ENCODE data around the gene WNT2. TPM values are rescaled to one million over a fixed set of nuclear protein-coding genes. Genes with fewer than 3 reads are reported as not detected.
"Not testable (repeated sequence)": the region's sequence is repeated elsewhere in the genome, so short reads cannot be mapped to it uniquely, and the experiment has no call there.

Gene WNT2
- total RNA-seq, 1 experiment from 2014 or later: not detected

DNA sequence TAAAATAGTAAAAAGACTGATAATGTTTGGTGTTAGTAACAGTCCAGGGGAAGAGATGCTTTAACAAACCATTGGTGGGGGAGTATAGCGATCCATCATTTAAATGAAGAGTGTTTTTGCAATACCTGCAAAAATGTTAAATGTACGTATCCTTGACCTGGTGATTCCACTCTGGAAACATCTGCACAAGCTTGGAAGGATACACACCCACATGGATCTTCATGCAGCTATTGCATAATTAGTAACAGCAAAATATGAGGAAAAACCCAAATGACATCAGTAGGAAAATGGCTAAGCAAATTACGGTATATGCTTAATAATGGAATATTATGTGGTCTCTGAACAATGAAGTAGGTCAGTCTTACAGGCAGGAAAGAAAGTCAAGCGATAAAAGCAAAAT lies 20.5 kb downstream of the WNT2 start:
- intact Hi-C loops (cut with micrococcal nuclease; ENCODE audit: unreplicated experiment): no loop called here
- Histone ChIP-seq H3K4me1 (no peaks in the 10 kb centered on the region), H3K4me3 (ENCODE audit: low read depth, low read length) (no peak overlapping the region), H3K36me3 (ENCODE audit: control insufficient read depth, insufficient read depth, low read length) (no peaks in the 10 kb centered on the region), H3K27me3 (replicated peaks; ENCODE audit: control insufficient read depth, insufficient read depth, low read length) (no peaks in the 10 kb centered on the region; the same call in 1 of the 2 replicates), H3K9me3 (no peaks in the 10 kb centered on the region; the same call in 1 of the 2 replicates)
- H3K4me1 Mint-ChIP-seq (ENCODE audit: low read depth, unreplicated experiment): no peaks in the 10 kb centered on the region
- no TSS peak for BruUV-seq (replicated peaks)
- no peak overlapping the region for H3K27ac Mint-ChIP-seq (ENCODE audit: unreplicated experiment)
- peaks cover 23% of the 10 kb centered on the region for H3K27me3 Mint-ChIP-seq (ENCODE audit: insufficient read depth, unreplicated experiment)
- H3K4me3 Mint-ChIP-seq (ENCODE audit: unreplicated experiment): no peak overlapping the region
- ChIA-PET POLR2A (no interaction called here), CTCF (no interaction called here)
- no peaks in the 10 kb centered on the region for H3K36me3 Mint-ChIP-seq (ENCODE audit: insufficient read depth, unreplicated experiment)
- TF ChIP-seq, protein P1, sequence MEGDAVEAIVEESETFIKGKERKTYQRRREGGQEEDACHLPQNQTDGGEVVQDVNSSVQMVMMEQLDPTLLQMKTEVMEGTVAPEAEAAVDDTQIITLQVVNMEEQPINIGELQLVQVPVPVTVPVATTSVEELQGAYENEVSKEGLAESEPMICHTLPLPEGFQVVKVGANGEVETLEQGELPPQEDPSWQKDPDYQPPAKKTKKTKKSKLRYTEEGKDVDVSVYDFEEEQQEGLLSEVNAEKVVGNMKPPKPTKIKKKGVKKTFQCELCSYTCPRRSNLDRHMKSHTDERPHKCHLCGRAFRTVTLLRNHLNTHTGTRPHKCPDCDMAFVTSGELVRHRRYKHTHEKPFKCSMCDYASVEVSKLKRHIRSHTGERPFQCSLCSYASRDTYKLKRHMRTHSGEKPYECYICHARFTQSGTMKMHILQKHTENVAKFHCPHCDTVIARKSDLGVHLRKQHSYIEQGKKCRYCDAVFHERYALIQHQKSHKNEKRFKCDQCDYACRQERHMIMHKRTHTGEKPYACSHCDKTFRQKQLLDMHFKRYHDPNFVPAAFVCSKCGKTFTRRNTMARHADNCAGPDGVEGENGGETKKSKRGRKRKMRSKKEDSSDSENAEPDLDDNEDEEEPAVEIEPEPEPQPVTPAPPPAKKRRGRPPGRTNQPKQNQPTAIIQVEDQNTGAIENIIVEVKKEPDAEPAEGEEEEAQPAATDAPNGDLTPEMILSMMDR (IDR thresholded peaks at IDR 0.05; ENCODE audit: insufficient read depth in 1 of 2, low read depth in 1 of 2, low read length in 1 of 2, severe bottlenecking in 1 of 2, unreplicated experiment in 1 of 2): no peak
- H3K9me3 Mint-ChIP-seq (ENCODE audit: unreplicated experiment): peaks cover 13% of the 10 kb centered on the region
- DNase-seq: no peak

DNA sequence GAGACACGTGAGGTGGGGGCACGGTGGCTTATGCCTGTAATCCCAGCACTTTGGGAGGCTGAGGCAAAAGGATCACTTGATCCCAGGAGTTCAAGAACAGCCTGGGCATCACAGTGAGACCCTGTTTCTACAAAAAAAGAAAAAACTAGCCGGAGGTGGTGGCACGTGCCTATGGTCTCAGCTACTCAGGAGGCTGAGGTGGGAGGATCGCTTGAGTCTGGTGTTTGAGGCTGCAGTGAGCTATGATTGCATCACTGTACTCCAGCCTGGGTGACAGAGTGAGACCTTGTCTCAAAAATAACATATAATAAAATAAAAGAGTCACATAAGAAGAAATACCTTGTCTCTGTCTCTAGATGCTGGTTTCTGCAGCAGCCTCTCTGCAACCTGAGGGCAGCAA lies 22.4 kb downstream of the WNT2 start:
- H3K4me3 Mint-ChIP-seq (ENCODE audit: unreplicated experiment); H3K27ac Mint-ChIP-seq (ENCODE audit: unreplicated experiment); H3K4me1 Mint-ChIP-seq (ENCODE audit: low read depth, unreplicated experiment); H3K27me3 ChIP-seq (replicated peaks; ENCODE audit: control insufficient read depth, insufficient read depth, low read length); BruUV-seq (replicated peaks); intact Hi-C loops (cut with micrococcal nuclease; ENCODE audit: unreplicated experiment); H3K36me3 Mint-ChIP-seq (ENCODE audit: insufficient read depth, unreplicated experiment); H3K4me3 ChIP-seq (ENCODE audit: low read depth, low read length); H3K4me1 ChIP-seq; H3K36me3 ChIP-seq (ENCODE audit: control insufficient read depth, insufficient read depth, low read length); H3K9me3 ChIP-seq; DNase-seq; CTCF ChIA-PET: not testable (repeated sequence)
- POLR2A ChIA-PET: interaction anchor here (0.9 kb wide), 1 partner anchor 10 kb away, joined by 4 read pairs; no protein-coding TSS in a partner anchor
- Mint-ChIP-seq H3K9me3 (ENCODE audit: unreplicated experiment) (peaks cover 13% of the 10 kb centered on the region), H3K27me3 (ENCODE audit: insufficient read depth, unreplicated experiment) (peaks cover 21% of the 10 kb centered on the region)

DNA sequence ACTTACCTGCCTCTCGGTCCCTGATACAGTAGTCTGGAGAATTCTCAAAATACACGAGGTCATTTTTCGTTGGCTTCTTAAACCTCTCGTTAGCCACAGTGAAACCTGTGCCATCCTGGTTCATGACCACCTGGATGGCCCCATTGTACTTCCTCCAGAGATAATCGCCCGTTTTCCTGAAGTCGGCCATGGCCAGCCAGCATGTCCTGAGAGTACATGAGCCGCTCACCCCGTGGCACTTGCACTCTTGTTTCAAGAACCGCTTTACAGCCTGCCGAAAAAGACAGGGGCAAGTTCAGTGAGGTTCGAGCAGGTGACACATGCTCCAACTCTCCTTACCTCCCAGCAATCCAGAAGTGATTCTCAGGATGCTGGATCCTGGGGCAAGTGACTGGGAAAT lies 25.3 kb downstream of the WNT2 start:
- Mint-ChIP-seq H3K4me1 (ENCODE audit: low read depth, unreplicated experiment) (no peaks in the 10 kb centered on the region), H3K27me3 (ENCODE audit: insufficient read depth, unreplicated experiment) (peaks cover 15% of the 10 kb centered on the region), H3K36me3 (ENCODE audit: insufficient read depth, unreplicated experiment) (no peaks in the 10 kb centered on the region), H3K4me3 (ENCODE audit: unreplicated experiment) (no peak overlapping the region), H3K9me3 (ENCODE audit: unreplicated experiment) (no peaks in the 10 kb centered on the region), H3K27ac (ENCODE audit: unreplicated experiment) (no peak overlapping the region)
- Histone ChIP-seq H3K36me3 (ENCODE audit: control insufficient read depth, insufficient read depth, low read length) (no peaks in the 10 kb centered on the region), H3K4me1 (no peaks in the 10 kb centered on the region), H3K4me3 (ENCODE audit: low read depth, low read length) (no peak overlapping the region), H3K9me3 (no peaks in the 10 kb centered on the region), H3K27me3 (replicated peaks; ENCODE audit: control insufficient read depth, insufficient read depth, low read length) (no peaks in the 10 kb centered on the region; the same call in none of the 2 replicates)
- BruUV-seq (replicated peaks): no TSS peak
- intact Hi-C loops (cut with micrococcal nuclease; ENCODE audit: unreplicated experiment): no loop called here
- TF ChIP-seq, protein P1 (IDR thresholded peaks at IDR 0.05; ENCODE audit: insufficient read depth in 1 of 2, low read depth in 1 of 2, low read length in 1 of 2, severe bottlenecking in 1 of 2, unreplicated experiment in 1 of 2): no peak
- no peak for DNase-seq
- POLR2A ChIA-PET: no interaction called here
- CTCF ChIA-PET: no interaction called here

DNA sequence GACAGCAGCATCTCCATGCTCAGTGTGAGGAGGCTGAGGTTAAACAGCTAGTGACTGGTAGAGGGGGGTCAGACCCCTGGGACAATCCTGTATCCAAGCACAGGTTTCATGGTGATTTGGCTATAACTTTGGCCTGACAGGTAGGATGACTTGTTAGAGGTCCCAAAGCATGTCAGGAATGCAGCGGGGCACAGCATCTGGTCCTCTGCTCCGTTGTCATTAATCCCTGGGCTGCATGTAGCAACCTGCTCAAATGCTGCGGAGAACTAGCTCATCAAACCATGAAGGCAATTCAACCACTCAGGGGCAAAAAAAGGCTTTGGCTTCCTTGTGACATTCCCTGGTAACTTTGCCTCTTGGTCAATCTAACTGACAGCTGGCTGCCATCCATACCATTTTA lies 26.8 kb downstream of the WNT2 start:
- BruUV-seq (replicated peaks): no TSS peak
- Histone ChIP-seq H3K4me1 (no peaks in the 10 kb centered on the region), H3K9me3 (no peaks in the 10 kb centered on the region), H3K27me3 (replicated peaks; ENCODE audit: control insufficient read depth, insufficient read depth, low read length) (no peaks in the 10 kb centered on the region; the same call in none of the 2 replicates), H3K36me3 (ENCODE audit: control insufficient read depth, insufficient read depth, low read length) (no peaks in the 10 kb centered on the region), H3K4me3 (ENCODE audit: low read depth, low read length) (no peak overlapping the region)
- H3K27me3 Mint-ChIP-seq (ENCODE audit: insufficient read depth, unreplicated experiment): peaks cover 12% of the 10 kb centered on the region
- peak in 1 of 2 experiments; percentile 8 for DNase-seq
- no peaks in the 10 kb centered on the region for H3K9me3 Mint-ChIP-seq (ENCODE audit: unreplicated experiment)
- H3K36me3 Mint-ChIP-seq (ENCODE audit: insufficient read depth, unreplicated experiment): no peaks in the 10 kb centered on the region
- no peak overlapping the region for H3K27ac Mint-ChIP-seq (ENCODE audit: unreplicated experiment)
- CTCF ChIA-PET: no interaction called here
- H3K4me3 Mint-ChIP-seq (ENCODE audit: unreplicated experiment): no peak overlapping the region
- intact Hi-C loops (cut with micrococcal nuclease; ENCODE audit: unreplicated experiment): no loop called here
- TF ChIP-seq, protein P1 (IDR thresholded peaks at IDR 0.05; ENCODE audit: insufficient read depth in 1 of 2, low read depth in 1 of 2, low read length in 1 of 2, severe bottlenecking in 1 of 2, unreplicated experiment in 1 of 2): no peak
- POLR2A ChIA-PET: no interaction called here
- no peaks in the 10 kb centered on the region for H3K4me1 Mint-ChIP-seq (ENCODE audit: low read depth, unreplicated experiment)

Data from Caco-2 (cell line).